ENCODE measurements around the gene THAP4.

The THAP4 gene

DNA sequence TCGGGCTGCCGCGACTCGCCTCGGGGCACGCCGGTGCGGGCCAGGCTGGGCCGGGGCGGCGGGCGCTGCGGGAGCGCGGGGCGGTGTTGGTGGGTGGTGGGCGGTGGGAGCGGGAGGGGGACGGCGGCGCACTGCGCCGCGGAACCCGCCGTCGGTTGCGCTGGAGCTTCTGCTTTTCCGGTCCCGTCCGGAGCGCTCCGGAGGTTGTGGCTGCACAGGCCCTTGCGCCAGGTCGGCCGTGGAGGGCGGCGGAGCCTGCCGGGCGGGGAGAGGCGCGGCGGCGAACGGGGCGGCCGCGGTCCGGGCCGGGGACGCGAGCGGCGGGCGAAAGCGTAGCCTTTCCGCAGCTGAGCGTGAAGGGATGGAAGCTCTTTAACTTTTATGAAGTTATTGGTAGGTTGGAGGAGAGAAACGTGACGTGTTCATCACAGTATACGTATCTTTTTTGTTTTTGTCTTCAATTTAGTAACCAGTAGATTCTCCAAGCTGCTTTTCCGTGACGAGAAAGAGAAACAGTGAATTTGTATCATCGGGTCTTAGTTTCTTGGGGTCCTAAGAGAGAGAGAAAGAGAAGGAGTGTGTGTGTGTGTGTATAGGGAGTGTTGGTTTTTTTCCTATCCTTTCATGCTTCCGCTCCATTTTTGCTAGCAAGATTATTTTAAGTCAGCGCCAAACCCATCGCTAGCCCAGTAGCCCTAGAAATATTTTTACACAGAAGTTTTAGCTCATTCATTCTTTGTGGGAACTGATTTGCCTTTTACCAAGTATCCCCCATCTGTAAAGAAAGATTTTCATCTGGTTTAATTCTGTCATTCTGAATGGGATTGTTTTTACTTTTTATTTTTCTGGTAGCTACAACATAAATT, 1.1 kb upstream of the THAP4 start:
- DNase-seq, result no peak

DNA sequence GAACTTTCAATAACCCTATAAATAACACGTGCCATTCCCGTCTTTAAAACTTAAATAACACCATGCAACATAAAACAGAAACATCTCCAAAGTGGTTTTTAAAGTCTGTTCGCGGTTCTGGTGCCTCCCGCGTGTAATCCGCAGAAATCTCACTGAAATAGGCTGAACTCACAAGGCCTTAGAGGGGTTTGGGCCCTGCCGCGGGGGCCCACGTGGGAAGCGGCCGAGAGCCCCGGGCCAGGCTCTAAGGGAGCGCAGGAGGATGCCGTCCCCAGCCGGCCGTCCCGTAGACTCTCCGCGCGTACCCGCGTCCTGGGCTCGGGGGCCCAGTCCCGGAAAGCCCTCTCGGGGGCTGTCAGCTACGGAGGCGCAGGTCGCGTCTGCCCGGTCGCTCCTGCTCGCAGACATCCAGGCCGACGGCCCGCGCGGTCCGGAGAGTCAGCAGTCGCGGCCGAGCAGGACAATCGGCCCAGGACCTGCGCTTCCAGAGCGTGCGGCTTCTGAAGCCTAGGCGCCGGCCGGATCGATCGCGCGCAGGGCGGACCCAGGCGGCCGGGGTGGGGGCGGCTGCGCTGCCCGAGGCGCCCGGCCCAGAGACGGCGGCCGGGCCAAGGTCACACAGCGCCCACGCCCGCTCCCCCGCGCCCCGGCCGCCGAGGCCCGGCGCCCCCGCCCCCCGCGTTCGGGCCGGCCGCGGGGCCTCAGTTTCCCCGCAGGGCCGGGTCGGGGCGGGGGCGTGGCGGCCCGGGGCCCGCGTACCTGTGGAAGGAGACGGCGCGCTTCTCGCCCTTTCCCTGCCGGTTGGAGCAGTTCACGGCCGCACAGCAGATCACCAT, 558 bp downstream of the THAP4 start:
- DNase-seq, result peak; percentile 34

GRCh38 chr2:241635756-241636155, 1.2 kb downstream of the THAP4 start:
- DNase-seq, result no peak

- no peak for DNase-seq
These were observed 3.4 kb downstream of the THAP4 start for GRCh38 chr2:241633561-241633960.

DNA sequence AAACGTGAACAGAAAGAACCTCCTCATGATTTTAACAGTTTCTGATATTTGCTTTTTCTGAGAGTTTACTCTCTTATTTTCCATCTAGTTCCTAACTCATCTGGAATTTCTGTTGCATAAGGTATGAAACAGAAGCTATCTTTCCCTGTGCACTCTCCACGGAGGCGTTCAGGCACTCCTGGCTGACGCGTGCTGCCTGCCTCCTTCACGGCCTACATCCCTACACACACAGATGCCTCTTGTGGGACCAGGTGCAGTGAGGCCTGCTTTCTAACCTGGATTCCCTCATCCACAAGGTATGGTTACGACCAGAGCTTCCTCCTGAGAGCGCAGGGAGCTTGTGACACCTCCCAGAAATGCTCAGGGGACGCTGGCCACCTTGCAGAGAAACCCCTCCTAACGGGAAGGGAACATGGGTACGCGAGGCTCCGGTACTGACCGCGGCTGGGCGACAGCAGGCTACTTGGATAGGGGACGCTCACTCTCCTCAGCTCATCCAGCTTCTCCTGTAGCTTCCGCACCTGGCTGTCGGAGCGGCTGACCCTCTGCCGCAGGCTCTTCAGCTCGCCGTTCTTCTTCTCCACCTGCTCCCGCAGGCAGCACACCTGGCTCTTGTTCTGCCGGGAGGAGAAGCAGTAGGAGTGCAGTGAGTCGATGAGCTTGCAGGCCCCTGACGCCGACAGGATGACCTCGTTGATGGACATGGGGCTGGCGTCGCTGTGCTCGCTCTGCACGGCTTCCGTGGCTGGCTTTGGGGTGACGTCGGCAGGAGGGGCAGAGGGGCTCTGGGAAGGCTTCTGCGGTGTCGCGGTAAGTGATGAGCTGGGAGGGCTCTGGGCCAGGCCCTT, 4.3 kb downstream of the THAP4 start:
- DNase-seq, result no peak

GRCh38 chr2:241629762-241630435, 7.1 kb downstream of the THAP4 start:
- no peak for DNase-seq

DNA sequence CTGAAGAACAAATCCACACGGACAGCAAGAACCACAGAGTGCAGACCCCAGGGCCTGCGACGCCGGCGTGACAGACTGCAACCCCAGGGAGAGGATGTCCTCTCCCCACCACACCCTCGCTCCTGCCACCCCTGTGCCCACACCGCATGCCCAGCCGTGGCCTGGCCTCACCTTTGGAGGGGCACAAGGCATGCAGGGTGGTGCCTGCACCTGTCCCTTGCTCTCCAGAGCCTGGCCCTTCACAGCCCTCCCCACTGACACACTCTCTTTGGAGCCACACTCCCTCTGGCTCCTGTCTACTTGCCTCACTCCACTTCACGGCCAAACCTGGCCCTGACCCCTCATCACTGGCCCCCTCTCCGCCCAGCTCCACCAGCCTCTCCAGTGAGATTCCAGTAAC, 9.3 kb downstream of the THAP4 start:
- DNase-seq, result no peak

DNA sequence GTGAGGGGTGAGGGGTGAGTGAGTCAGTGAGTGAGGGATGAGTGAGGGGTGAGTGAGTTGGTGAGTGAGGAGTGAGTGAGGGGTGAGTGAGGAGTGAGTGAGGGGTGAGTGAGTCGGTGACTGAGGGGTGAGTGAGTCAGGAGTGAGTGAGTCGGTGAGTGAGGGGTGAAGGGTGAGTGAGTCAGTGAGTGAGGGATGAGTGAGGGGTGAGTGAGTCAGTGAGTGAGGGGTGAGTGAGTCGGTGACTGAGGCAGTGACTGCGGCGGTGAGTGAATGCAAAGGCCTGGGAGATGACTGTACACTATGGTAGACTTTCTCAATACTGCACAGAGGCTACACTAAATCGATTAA, 16.6 kb downstream of the THAP4 start:
- DNase-seq, result no peak

DNA sequence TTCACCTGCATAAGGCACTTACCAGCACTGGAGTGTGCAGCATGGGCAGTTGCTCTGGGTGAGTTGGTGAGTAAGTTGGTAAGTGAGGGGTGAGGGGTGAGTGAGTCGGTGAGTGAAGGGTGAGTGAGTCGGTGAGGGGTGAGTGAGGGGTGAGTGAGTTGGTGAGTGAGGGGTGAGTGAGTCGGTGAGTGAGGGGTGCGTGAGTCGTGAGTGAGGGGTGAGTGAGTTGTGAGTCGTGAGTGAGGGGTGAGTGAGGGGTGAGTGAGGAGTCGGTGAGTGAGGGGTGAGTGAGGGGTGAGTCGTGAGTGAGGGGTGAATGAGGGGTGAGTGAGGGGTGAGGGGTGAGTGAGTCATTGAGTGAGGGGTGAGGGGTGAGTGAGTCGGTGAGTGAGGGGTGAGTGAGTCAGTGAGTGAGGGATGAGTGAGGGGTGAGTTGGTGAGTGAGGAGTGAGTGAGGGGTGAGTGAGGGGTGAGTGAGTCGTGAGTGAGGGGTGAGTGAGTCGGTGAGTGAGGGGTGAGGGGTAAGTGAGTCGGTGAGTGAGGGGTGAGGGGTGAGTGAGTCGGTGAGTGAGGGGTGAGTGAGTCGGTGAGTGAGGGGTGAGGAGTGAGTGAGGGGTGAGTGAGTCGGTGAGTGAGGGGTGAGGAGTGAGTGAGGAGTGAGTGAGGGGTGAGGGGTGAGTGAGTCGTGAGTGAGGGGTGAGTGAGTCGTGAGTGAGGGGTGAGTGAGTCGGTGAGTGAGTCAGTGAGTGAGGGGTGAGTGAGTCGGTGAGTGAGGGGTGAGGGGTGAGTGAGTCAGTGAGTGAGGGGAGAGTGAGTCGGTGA, 17.1 kb downstream of the THAP4 start:
- no peak for DNase-seq

DNA sequence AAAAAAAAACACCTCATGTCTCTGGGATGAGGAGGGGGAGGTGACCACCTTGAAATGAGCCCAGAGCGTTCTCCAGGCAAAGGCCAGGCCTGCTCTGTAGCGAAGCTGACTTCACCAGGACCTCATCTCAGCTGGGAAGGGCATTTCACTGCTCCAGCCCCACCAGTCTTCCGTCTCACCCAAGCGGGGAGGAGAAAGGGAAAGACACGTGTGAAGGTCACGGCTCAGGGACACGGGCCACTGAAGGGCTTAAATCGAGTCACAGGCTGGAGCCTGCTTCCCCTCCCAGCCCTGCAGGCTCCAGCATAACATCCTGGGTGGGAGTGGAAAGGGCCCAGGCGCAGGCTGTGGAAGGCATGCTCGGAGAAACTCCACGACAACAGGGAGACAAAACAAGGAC, 18.1 kb downstream of the THAP4 start:
- DNase-seq, result no peak

GRCh38 chr2:241618296-241618805, 18.6 kb downstream of the THAP4 start:
- DNase-seq, result no peak

DNA sequence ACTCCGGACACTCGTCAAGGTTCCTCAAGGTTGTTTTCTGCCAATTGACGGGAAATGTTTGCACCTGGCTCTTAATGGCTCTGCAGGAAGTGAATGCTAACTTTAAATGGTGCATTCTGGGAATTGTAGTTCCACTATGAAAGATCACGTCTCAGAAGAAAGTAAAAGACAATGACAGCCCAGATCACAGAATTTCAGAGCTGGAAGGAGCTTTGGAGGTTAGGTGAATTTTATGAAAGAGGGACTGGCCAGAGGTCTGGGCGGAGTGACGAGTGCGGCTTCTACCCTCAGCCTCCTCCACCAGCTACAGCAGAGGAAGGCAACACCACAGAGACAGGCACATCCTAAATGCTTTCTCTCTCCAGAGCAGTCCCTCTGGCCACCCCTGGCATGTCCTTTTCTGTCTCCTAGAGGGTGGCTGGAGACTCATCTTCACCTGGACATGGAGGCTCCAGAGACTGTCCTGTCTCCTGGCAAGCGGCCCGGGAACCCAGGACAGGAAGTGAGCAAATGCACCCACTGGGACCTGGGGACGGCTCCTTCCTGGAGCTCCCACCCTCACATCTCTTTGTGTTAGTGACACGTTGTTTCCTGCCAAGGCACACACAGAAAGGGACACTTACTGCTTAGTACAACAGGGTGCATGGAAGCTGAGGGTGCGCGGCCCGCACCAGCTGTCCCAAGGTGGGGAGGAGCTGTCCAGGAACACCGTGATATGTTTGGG, 19.4 kb downstream of the THAP4 start:
- peak; percentile 64 for DNase-seq

DNA sequence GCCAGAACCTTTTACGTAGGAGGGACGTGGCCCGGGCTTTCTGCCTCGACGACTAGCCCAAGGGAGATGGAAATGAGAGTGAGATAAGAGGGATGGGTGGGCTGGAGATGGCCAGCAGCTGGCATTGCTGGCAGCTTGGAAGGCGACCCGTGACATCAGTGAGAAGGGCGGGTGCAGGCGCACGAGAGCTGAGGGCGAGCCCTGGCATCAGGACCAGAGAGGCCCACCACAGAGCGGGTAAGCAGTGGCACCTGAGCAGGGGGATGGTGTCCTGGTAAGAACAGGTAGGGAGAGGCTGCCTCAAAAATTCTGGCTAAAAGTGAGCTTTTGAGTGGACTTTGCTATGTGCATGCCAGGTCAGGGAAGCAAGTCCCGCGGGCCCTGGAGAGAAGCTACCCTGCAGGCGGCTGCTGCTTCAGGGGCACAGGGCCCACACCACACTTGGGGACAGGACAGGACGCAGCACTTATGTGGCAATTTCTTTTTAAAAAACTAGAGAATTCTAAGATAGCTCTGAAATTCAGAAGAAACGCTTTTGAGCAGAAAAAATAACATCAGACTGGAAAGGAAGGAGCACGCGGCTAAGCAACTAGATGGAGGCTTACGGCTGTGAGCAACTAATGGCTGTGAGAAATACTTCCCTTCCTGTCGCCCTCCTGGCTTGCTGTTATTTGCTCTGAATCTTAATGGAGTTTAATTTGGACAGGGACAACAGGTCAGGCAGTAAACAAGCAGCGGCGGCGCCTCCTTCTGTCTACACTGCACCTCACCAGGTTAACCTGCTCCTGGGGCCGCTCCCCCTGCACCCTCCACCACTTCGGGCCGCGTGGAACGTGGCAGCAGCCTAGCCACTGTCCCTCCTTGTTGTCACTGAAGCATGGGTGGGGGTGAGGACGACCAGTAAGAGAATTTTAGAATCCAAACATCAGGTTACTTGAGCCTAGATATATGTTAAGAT, 20.5 kb downstream of the THAP4 start:
- DNase-seq, result no peak

GRCh38 chr2:241615522-241616052, 21.4 kb downstream of the THAP4 start:
- no peak for DNase-seq

DNA sequence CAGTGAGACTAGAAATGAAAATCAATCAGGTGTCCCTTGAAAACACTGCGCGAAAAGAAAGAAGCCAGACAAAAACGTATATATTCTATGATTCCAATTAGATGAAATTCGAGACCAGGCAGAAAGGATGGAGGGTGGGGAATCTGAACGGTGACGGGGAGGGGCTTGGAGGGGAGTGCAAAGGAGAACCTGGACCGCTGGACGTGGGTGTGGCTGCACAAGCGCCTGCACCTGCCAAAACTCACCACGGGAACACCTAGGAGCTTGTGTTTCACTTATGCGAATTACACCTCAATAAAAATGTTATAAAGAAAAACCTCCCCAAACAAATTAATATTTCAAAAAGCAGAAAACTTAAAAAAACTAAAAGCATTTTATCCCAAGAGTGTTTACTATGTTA, 21.9 kb downstream of the THAP4 start:
- DNase-seq, result no peak

- no peak for DNase-seq
These were observed 23.8 kb downstream of the THAP4 start for GRCh38 chr2:241613017-241613780.

DNA sequence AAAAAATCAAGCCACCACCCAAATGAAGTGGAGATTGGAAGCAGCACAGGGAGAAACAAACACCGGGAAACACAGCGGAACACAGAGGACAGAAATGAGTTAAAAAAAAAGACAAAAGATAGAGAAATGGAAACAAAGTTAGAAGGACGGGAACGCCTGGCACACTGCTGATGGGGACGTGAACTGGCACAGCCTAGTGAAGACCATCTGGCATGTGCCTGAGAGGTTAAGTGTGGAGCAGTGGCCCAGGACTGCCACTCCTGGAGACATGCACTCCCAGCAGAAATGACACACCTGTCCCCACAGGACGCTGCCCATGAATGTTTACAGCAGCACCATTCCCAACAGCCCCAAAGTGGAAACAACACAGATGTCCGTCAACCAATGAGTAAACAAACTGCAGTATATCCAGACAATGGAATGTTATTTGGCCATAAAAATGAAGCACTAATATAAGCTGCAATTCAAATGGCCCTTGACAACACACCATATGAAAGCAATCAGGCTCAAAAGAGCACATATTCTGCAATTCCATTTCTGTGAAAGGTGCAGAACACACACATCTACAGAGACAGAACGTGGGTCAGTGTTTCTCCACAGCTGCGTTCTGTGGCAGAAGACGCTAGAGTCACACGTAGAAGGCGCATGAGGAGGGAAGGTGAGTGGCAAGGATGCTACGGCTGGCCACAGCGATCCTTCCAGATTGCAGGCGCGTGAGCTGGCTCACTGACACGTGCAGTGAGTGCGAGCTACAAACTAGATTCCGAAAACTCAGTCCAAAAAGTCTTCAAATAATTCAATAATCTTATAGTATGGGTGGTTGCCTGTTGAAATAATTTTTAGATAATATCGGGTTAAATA, 24.6 kb downstream of the THAP4 start:
- DNase-seq, result no peak

GRCh38 chr2:241611062-241611461, 25.9 kb downstream of the THAP4 start:
- no peak for DNase-seq

All from CD4-positive, alpha-beta T cell treated with Interleukin-12 subunit alpha and Interleukin-12 subunit beta, for 1 hour (primary cell).